C4-2B (cell line): ENCODE results near the gene CILP.

Experiments used
- ZFX ChIP-seq: fragments of 450-650 bp; IDR thresholded peaks from 2 replicates; pipeline ENCODE4 v1.6.1; 2017
- TF ChIP-seq, protein P1 (sequence below): fragments of 450-650 bp; conservative IDR thresholded peaks from 2 replicates; pipeline ENCODE4 v1.5.1; 2017; ENCODE audit warnings: mild to moderate bottlenecking

DNA sequence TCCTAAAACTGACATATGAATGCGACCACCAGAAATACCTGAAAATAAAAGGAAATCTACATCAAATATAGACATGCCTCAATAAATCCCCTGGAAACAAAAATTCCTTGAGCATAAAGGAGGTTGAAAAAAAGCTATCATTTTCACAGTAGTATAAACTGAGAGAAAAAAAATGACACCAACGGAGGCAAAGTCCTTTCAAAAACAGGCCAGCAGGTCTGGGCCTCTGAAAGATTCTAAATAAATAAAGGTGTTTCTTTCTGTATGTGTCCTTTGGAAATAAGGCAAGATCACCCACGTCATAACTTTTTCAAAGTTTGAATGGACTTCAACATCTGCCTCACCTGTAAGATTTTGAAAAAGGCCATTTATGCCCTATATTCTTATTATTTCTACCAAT lies 31.1 kb downstream of the CILP start:
- no peak for TF ChIP-seq ZFX
- TF ChIP-seq, protein P1, sequence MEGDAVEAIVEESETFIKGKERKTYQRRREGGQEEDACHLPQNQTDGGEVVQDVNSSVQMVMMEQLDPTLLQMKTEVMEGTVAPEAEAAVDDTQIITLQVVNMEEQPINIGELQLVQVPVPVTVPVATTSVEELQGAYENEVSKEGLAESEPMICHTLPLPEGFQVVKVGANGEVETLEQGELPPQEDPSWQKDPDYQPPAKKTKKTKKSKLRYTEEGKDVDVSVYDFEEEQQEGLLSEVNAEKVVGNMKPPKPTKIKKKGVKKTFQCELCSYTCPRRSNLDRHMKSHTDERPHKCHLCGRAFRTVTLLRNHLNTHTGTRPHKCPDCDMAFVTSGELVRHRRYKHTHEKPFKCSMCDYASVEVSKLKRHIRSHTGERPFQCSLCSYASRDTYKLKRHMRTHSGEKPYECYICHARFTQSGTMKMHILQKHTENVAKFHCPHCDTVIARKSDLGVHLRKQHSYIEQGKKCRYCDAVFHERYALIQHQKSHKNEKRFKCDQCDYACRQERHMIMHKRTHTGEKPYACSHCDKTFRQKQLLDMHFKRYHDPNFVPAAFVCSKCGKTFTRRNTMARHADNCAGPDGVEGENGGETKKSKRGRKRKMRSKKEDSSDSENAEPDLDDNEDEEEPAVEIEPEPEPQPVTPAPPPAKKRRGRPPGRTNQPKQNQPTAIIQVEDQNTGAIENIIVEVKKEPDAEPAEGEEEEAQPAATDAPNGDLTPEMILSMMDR, result no peak
